Cardiac septum (tissue), 1 donor: ENCODE results near the gene TMBIM1. TPM values are rescaled to one million over a fixed set of nuclear protein-coding genes. Genes with fewer than 3 reads are reported as not detected.

ENCODE experiments used
- DNase-seq: peaks from one replicate; pipeline ENCODE4 v3.0.0-alpha.2; 2020; ENCODE audit warnings: low spot score
- intact Hi-C: fragments of 100-400 bp; cut with DNase I; formaldehyde crosslinking; loops from one replicate; pipeline ENCODE4 v1.14.0; 2022
- microRNA-seq: library from miRNA; unstranded; fragments of <30 nt; microRNA quantifications from one replicate; pipeline ENCODE4 v1.2.0, GENCODE V29; 2020
- total RNA-seq: library from RNA; stranded (reverse); fragmentation: NEBNext Ultra II Directional; extraction: Animal tissue kit (Norgen Biotek cat#: 25700); gene quantifications from one replicate; pipeline ENCODE4 v1.2.1, GENCODE V29; 2021
- donor health status: DM: no; HTN: no; CAD: no.

Gene TMBIM1
- total RNA-seq, 1 donor from 2014 or later: 143 TPM

- intact Hi-C loops: no loop called here
- DNase-seq: no peak
These were observed 53.4 kb downstream of the TMBIM1 start for GRCh38 chr2:218238887-218239286.

DNA sequence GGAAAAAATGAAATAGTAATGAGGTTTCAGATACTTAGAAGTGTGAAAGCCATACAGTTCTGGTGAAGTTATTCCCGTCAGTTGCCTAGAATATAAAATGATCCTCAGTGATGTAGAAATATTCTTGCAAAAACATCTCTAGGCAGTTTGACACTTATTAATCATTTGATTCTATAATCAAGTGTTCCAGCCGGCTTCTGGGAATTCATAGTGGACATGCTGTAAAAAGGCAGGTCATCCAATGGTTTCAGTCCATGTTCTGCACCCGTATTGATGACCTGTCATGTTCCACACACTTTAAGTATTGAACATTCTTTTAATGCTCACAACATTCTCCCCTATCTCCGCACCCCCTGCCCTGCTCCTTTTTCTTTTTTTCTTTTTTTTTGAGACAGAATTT is 55.5 kb downstream of the TMBIM1 start:
- intact Hi-C loops: no loop called here
- no peak for DNase-seq

- intact Hi-C loops: no loop called here
- DNase-seq: no peak
These were observed 57.3 kb downstream of the TMBIM1 start for GRCh38 chr2:218235017-218235416.

GRCh38 chr2:218234521-218234920 is 57.8 kb downstream of the TMBIM1 start:
- no peak for DNase-seq

GRCh38 chr2:218233543-218233942 is 58.8 kb downstream of the TMBIM1 start:
- intact Hi-C loops: no loop called here
- DNase-seq: no peak

More at GRCh38 chr2:218234521-218234920, 57.8 kb downstream of the TMBIM1 start:
- intact Hi-C loops: no loop called here

- intact Hi-C loops: no loop called here
- no peak for DNase-seq
These were observed 61.4 kb downstream of the TMBIM1 start for GRCh38 chr2:218230882-218231281.

GRCh38 chr2:218229851-218230250 is 62.5 kb downstream of the TMBIM1 start:
- intact Hi-C loops: no loop called here
- DNase-seq: no peak

DNA sequence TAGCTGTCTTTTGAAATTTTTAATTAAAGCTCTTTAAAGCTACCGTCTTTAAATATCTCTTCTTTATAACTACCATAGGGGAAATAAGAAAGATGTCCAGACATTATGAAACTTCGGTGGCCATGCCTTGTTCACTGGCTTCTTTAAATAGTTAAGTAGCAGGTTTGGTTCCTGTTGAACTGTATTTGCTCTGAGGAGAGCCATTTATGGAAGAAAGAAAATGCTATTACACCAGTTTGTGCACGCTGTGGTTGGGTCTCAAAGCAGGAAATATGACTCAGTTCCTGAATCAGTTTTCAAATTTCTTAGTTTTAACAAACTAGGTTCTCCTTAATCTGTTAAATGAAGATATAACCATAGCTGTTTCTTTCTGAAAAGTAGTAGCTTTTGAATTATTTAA is 63.1 kb downstream of the TMBIM1 start:
- intact Hi-C loops: no loop called here
- DNase-seq: no peak

DNA sequence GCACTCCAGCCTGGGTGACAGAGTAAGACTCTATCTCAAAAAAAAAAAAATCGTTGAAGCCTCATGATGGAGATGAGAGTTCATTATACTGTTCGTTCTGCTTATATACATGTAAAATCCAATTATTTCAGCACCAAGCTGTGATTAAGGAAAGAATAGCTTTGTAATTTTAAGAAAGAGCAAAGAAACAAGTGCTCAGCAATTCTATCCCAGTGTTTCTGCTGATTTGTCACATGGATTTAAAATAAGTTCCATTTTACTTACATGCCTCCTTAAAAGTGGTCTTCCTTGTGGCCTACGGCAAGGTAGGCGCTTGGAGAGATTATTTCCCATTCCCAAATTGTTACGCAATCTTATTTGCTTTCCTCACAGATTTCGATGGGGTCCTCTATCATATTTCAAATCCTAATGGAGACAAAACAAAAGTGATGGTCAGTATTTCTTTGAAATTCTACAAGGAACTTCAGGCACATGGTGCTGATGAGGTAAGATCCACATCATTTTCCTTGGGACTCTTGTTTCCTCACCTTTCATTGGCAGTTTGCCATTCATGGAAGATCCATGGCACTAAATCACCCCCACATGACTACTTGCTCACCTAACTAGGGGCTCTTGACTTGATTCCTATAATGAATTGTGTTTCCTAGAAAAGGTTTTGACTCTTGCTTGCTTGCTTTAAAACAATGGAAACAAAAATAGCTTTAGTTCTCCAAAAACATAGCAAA is 63.8 kb downstream of the TMBIM1 start:
- DNase-seq: no peak
- intact Hi-C loops: no loop called here

GRCh38 chr2:218226903-218227302 is 65.4 kb downstream of the TMBIM1 start:
- DNase-seq: no peak
- intact Hi-C loops: no loop called here

Small RNAs within 50 kb of the gene (microRNA-seq; reads per million reads assigned to microRNA genes)
- gene MIR6513: 4.9 reads per million, percentile 5 among the genes with 10 or more reads in this experiment
- gene MIR6810: not detected

Other genes starting within 250 kb of the TMBIM1 start
- not detected for gene RUFY4, start 223.2 kb downstream of the TMBIM1 start, total RNA-seq
- 2.2 TPM for gene CXCR2, start 166.5 kb downstream of the TMBIM1 start, total RNA-seq
- 1.9 TPM for gene CXCR1, start 125.5 kb downstream of the TMBIM1 start, total RNA-seq
- gene ARPC2, start 75.3 kb downstream of the TMBIM1 start, total RNA-seq: 172 TPM
- gene GPBAR1, start 31.5 kb downstream of the TMBIM1 start, total RNA-seq: 1.2 TPM
- gene AAMP, start 22.4 kb downstream of the TMBIM1 start, total RNA-seq: 56.3 TPM
- 72.6 TPM for gene PNKD, start 22.0 kb downstream of the TMBIM1 start, total RNA-seq
- not detected for gene CATIP, start 64.4 kb upstream of the TMBIM1 start, total RNA-seq
- gene SLC11A1, start 89.8 kb upstream of the TMBIM1 start, total RNA-seq: 6.4 TPM
- gene CTDSP1, start 107.4 kb upstream of the TMBIM1 start, total RNA-seq: 100 TPM
- not detected for gene VIL1, start 126.6 kb upstream of the TMBIM1 start, total RNA-seq